Ishikawa (cell line): ENCODE data around the gene ADGRE1.

ENCODE experiments used
- EP300 ChIP-seq: IDR thresholded peaks from 2 replicates; pipeline ENCODE4 v1.6.1; 2012; ENCODE audit warnings: borderline replicate concordance
- TF ChIP-seq, protein P1 (sequence below): IDR thresholded peaks from 2 replicates; pipeline ENCODE4 v1.6.1; 2012

DNA sequence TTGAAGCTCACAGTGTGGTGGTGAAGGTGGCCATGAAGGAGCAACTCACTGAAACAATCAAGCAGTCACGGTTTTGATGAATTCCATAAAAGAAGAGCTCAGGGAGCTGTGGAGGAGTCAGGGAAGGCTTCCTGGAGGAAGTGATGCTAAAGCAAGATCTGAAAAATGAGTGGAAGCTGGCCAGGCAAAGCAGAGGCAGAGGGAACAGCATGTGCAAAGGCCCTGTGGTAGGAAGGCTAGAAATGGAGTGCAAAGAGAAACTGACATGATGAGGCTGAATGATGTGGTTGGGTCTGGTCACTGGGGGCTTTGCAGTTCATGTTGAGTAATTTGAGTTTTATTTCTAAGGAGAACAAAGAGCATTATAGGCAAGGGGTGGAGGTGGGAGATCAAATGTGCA is 6.9 kb downstream of the ADGRE1 start:
- TF ChIP-seq, protein P1, sequence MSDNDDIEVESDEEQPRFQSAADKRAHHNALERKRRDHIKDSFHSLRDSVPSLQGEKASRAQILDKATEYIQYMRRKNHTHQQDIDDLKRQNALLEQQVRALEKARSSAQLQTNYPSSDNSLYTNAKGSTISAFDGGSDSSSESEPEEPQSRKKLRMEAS = no peak
- no peak for TF ChIP-seq EP300
